Spleen (tissue), 7 donors: ENCODE measurements around the gene VPS72.

Source experiments
- POLR2A ChIP-seq, 3 donors: fragments of 450-650 bp; IDR thresholded peaks; one replicate each; pipeline ENCODE4 v1.5.1; 2017; ENCODE audit warnings: antibody characterized with exemption in 3 of 3, mild to moderate bottlenecking in 1 of 3
- TF ChIP-seq, protein P1 (sequence below), 11 experiments: fragments of 200-600 bp in 7 of 11; fragments of 450-650 bp in 4 of 11; sonication (generic) in 4 of 11; IDR thresholded peaks in 8 of 11; conservative IDR thresholded peaks in 3 of 11; 1 replicate in 7 of 11; 2 replicates in 4 of 11; pipeline versions ENCODE4 v1.4.0 to v1.8.0; 2016 to 2021; ENCODE audit warnings: antibody characterized with exemption in 11 of 11, inconsistent platforms in 4 of 11, mild to moderate bottlenecking in 1 of 11
- donor health status: DM: no; HTN: no; CAD: no; lungs with moderate emphysema.
- donor health status: DM: no; HTN: no; CAD: no.
- donor health status: DM: no; HTN: no; CAD: no.

DNA sequence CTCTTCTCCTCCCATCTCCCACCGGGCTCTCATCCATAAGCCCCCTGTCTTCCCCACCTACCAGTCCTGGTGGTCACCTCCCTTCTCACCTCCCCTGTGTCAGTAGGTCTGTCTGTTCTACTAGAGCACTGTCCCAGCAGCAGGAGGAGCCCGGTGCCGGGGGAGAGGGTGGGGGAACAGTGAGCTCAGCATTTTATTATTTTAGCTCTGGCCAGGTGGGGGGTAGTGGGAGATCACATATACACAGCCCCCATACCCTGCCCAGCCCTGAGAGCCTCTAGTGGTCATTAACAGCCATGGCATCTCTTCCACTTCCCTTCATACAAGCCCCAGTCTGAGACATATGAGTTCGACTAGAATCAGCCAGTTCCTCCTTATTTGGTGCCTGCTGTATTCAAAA, 14.1 kb downstream of the VPS72 start, which contains the start of gene TMOD4:
- no peak for TF ChIP-seq POLR2A (IDR thresholded peaks at IDR 0.05)
- TF ChIP-seq, protein P1, sequence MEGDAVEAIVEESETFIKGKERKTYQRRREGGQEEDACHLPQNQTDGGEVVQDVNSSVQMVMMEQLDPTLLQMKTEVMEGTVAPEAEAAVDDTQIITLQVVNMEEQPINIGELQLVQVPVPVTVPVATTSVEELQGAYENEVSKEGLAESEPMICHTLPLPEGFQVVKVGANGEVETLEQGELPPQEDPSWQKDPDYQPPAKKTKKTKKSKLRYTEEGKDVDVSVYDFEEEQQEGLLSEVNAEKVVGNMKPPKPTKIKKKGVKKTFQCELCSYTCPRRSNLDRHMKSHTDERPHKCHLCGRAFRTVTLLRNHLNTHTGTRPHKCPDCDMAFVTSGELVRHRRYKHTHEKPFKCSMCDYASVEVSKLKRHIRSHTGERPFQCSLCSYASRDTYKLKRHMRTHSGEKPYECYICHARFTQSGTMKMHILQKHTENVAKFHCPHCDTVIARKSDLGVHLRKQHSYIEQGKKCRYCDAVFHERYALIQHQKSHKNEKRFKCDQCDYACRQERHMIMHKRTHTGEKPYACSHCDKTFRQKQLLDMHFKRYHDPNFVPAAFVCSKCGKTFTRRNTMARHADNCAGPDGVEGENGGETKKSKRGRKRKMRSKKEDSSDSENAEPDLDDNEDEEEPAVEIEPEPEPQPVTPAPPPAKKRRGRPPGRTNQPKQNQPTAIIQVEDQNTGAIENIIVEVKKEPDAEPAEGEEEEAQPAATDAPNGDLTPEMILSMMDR (IDR thresholded peaks at IDR 0.05 in 8 of 11, conservative IDR thresholded peaks at IDR 0.05 in 3 of 11): peak in 9 of 11 experiments; percentile 7 to 62 (median 35)
